GM21528 (cell line): Measurements from ENCODE around the gene FXYD3.

ENCODE experiments used
- ATAC-seq: cut with Tn5 transposase; IDR thresholded peaks from one replicate; pipeline ENCODE4 v1.9.1; 2021; ENCODE audit warnings: mild to moderate bottlenecking, moderate library complexity; ENCODE audit not compliant: unreplicated experiment, low FRiP score

Gene FXYD3

GRCh38 chr19:35155981-35156672 lies 40.5 kb downstream of the FXYD3 start:
- ATAC-seq: no peak

GRCh38 chr19:35156673-35157014 lies 41.0 kb downstream of the FXYD3 start:
- no peak for ATAC-seq

- no peak for ATAC-seq
Observed at GRCh38 chr19:35157431-35157830, 41.8 kb downstream of the FXYD3 start.

GRCh38 chr19:35159606-35160005 lies 44.0 kb downstream of the FXYD3 start:
- ATAC-seq: no peak

GRCh38 chr19:35160629-35161433 lies 45.2 kb downstream of the FXYD3 start:
- no peak for ATAC-seq

- no peak for ATAC-seq
Observed at GRCh38 chr19:35161434-35161743, 45.8 kb downstream of the FXYD3 start.

- ATAC-seq: no peak
Observed at GRCh38 chr19:35162471-35163326, 47.1 kb downstream of the FXYD3 start.

- no peak for ATAC-seq
Observed at GRCh38 chr19:35164418-35164817, 48.8 kb downstream of the FXYD3 start.

GRCh38 chr19:35165200-35166058 lies 49.8 kb downstream of the FXYD3 start:
- ATAC-seq: no peak

GRCh38 chr19:35166100-35167063 lies 50.8 kb downstream of the FXYD3 start:
- no peak for ATAC-seq

- ATAC-seq: no peak
Observed at GRCh38 chr19:35167251-35168119, 51.9 kb downstream of the FXYD3 start.

GRCh38 chr19:35168196-35168595 lies 52.6 kb downstream of the FXYD3 start:
- ATAC-seq: no peak

- no peak for ATAC-seq
Observed at GRCh38 chr19:35169221-35169995, 53.8 kb downstream of the FXYD3 start.

GRCh38 chr19:35170359-35171061 lies 54.9 kb downstream of the FXYD3 start:
- no peak for ATAC-seq

- no peak for ATAC-seq
Observed at GRCh38 chr19:35171730-35172129, 56.1 kb downstream of the FXYD3 start.
